Measurements from ENCODE around the gene CDIP1.

DNA sequence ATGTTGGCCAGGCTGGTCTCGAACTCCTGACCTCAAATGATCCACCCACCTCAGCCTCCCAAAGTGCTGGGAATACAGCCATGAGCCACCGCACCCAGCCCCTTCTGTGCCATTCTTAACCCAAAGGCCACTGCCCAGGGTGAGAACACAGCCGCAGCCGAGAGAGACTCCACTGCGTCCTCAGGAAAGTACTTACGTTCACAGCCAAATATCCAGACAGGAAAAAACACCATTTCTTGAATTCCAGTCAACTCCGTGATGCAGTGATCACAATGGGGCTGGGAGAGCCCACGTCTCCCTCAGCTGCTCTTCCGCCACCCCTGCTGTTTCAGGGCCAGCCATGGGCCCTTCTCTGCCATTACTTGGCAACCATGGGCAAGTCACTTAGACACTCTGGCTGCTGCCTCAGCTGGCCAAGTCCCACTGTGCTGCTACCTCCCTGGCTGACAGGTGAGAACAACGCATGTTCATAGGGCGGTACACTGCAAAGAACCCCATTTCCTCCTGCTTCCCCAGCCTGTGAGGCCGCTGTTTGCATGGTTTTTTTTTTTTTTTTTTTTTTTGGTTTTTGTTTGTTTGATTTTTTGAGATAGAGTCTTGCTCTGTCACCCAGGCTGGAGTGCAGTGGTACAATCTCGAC is 4.3 kb downstream of the CDIP1 start:
- TF ChIP-seq, protein P1, sequence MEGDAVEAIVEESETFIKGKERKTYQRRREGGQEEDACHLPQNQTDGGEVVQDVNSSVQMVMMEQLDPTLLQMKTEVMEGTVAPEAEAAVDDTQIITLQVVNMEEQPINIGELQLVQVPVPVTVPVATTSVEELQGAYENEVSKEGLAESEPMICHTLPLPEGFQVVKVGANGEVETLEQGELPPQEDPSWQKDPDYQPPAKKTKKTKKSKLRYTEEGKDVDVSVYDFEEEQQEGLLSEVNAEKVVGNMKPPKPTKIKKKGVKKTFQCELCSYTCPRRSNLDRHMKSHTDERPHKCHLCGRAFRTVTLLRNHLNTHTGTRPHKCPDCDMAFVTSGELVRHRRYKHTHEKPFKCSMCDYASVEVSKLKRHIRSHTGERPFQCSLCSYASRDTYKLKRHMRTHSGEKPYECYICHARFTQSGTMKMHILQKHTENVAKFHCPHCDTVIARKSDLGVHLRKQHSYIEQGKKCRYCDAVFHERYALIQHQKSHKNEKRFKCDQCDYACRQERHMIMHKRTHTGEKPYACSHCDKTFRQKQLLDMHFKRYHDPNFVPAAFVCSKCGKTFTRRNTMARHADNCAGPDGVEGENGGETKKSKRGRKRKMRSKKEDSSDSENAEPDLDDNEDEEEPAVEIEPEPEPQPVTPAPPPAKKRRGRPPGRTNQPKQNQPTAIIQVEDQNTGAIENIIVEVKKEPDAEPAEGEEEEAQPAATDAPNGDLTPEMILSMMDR (IDR thresholded peaks at IDR 0.05): no peak
- no peak for TF ChIP-seq POLR2A (IDR thresholded peaks at IDR 0.05)

Data from prostate gland (tissue), 2 donors.